SK-N-SH treated with all-trans-retinoic acid at 6 μM for 48 hours (cell line): ENCODE measurements around the gene PTEN.

ENCODE experiments used
- ATAC-seq: fragments of 200-7000 bp; cut with Tn5 transposase; 3 replicates; pipeline ENCODE4 v1.9.1; 2020; ENCODE audit warnings: mild to moderate bottlenecking, moderate library complexity
- BACH2 ChIP-seq: fragments of 250-450 bp; sonication (Bioruptor Pico); IDR thresholded peaks from 2 replicates; pipeline ENCODE4 v1.9.0; 2021; ENCODE audit warnings: mild to moderate bottlenecking, borderline replicate concordance
- CREB5 ChIP-seq: fragments of 250-450 bp; sonication (Bioruptor Pico); IDR thresholded peaks from 2 replicates; pipeline ENCODE4 v1.5.1; 2020; ENCODE audit warnings: low read depth, mild to moderate bottlenecking, moderate library complexity
- CSDC2 ChIP-seq: fragments of 250-450 bp; sonication (Bioruptor Pico); IDR thresholded peaks from 2 replicates; pipeline ENCODE4 v1.5.0; 2020; ENCODE audit warnings: mild to moderate bottlenecking, moderate library complexity
- CSRNP3 ChIP-seq: fragments of 250-450 bp; sonication (Bioruptor Pico); IDR thresholded peaks from 2 replicates; pipeline ENCODE4 v1.5.1; 2021; ENCODE audit warnings: mild to moderate bottlenecking, moderate library complexity
- ESRRG ChIP-seq: fragments of 250-450 bp; sonication (Bioruptor Pico); IDR thresholded peaks from 2 replicates; pipeline ENCODE4 v1.6.1; 2021; ENCODE audit warnings: mild to moderate bottlenecking
- ISL1 ChIP-seq: fragments of 250-450 bp; sonication (Bioruptor Pico); IDR thresholded peaks from 2 replicates; pipeline ENCODE4 v2.1.2; 2022; ENCODE audit warnings: mild to moderate bottlenecking, moderate library complexity
- OSR1 ChIP-seq: fragments of 250-450 bp; sonication (Bioruptor Pico); IDR thresholded peaks from 2 replicates; pipeline ENCODE4 v1.8.0; 2022; ENCODE audit warnings: moderate library complexity, mild to moderate bottlenecking, inconsistent platforms
- PPARA ChIP-seq: fragments of 250-450 bp; sonication (Bioruptor Pico); IDR thresholded peaks from 2 replicates; pipeline ENCODE4 v1.5.0; 2020; ENCODE audit warnings: mild to moderate bottlenecking, borderline replicate concordance
- RARB ChIP-seq: fragments of 250-450 bp; sonication (Bioruptor Pico); IDR thresholded peaks from 2 replicates; pipeline ENCODE4 v1.8.0; 2021; ENCODE audit warnings: mild to moderate bottlenecking, moderate library complexity
- SNAI2 ChIP-seq: fragments of 250-450 bp; sonication (Bioruptor Pico); IDR thresholded peaks from 2 replicates; pipeline ENCODE4 v1.5.0; 2020; ENCODE audit warnings: mild to moderate bottlenecking, moderate library complexity
- TCF4 ChIP-seq: fragments of 250-450 bp; sonication (Bioruptor Pico); IDR thresholded peaks from 2 replicates; pipeline ENCODE4 v1.8.0; 2021; ENCODE audit warnings: mild to moderate bottlenecking, moderate library complexity, borderline replicate concordance
- TOX ChIP-seq: fragments of 250-450 bp; sonication (Bioruptor Pico); IDR thresholded peaks from 2 replicates; pipeline ENCODE4 v1.8.0; 2021; ENCODE audit warnings: mild to moderate bottlenecking, moderate library complexity, borderline replicate concordance
- ZC3H10 ChIP-seq: fragments of 250-450 bp; sonication (Bioruptor Pico); IDR thresholded peaks from 2 replicates; pipeline ENCODE4 v1.5.1; 2021; ENCODE audit warnings: mild to moderate bottlenecking, moderate library complexity
- ZFP3 ChIP-seq: fragments of 250-450 bp; sonication (Bioruptor Pico); IDR thresholded peaks from 2 replicates; pipeline ENCODE4 v1.5.0; 2020; ENCODE audit warnings: mild to moderate bottlenecking, moderate library complexity
- ZFP30 ChIP-seq: fragments of 450-650 bp; formaldehyde crosslinking; IDR thresholded peaks from 2 replicates; pipeline ENCODE4 v1.5.0; 2022; ENCODE audit warnings: mild to moderate bottlenecking, moderate library complexity
- ZNF70 ChIP-seq: fragments of 450-650 bp; formaldehyde crosslinking; IDR thresholded peaks from 2 replicates; pipeline ENCODE4 v1.5.0; 2020; ENCODE audit warnings: mild to moderate bottlenecking, moderate library complexity
- TF ChIP-seq, protein P1 (sequence below): fragments of 250-450 bp; sonication (Bioruptor Pico); IDR thresholded peaks from 2 replicates; pipeline ENCODE4 v1.8.0; 2021; ENCODE audit warnings: low read depth, mild to moderate bottlenecking, moderate library complexity, borderline replicate concordance

The PTEN gene

GRCh38 chr10:87983716-87984115, 120.3 kb downstream of the PTEN start:
- no peak for TF ChIP-seq ISL1 (CRISPR knock-in tag)
- ATAC-seq = no peak

DNA sequence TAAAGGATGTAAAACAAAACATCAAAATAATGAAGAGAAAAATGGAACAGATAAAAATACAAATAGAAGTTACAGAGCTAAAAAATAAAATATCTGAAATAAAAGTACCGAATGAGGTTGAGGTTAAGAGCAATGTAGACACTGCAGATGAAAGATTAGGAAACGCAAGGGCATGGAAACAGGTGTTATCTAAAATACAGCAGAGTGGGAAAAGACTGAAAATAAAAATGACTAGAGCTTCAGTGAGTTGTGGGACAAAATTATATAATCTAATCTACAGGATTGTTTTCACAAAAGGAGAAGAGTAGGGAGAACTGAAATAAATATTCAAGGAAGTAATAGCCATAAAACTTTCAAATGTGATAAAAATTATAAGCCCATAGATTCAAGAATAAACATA, 123.8 kb downstream of the PTEN start:
- ATAC-seq = no peak
- TF ChIP-seq RARB (CRISPR knock-in tag) = no peak
- TF ChIP-seq ISL1 (CRISPR knock-in tag) = no peak
- TF ChIP-seq, protein P1, sequence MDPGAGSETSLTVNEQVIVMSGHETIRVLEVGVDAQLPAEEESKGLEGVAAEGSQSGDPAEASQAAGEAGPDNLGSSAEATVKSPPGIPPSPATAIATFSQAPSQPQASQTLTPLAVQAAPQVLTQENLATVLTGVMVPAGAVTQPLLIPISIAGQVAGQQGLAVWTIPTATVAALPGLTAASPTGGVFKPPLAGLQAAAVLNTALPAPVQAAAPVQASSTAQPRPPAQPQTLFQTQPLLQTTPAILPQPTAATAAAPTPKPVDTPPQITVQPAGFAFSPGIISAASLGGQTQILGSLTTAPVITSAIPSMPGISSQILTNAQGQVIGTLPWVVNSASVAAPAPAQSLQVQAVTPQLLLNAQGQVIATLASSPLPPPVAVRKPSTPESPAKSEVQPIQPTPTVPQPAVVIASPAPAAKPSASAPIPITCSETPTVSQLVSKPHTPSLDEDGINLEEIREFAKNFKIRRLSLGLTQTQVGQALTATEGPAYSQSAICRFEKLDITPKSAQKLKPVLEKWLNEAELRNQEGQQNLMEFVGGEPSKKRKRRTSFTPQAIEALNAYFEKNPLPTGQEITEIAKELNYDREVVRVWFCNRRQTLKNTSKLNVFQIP (CRISPR knock-in tag) = no peak
- TF ChIP-seq CREB5 (CRISPR knock-in tag) = no peak

DNA sequence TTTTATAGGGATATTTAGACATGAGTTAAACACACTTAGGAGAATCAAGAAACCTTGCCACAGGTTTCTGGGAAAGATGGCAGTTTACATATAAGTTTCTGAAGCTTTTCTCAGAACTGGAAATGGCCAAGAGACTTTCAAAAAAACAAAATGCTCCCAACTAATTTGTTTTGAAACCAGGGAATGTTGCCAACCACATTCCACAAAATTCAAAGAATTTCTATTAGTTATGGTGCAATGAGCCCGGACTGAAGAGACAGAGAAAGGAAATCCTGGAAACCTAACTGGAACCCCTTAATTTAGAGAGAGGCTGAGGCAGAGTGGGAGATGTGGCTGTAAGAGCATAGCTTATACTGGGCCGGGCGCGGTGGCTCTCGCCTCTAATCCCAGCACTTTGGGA, 128.5 kb downstream of the PTEN start:
- ATAC-seq = no peak
- no peak for TF ChIP-seq CREB5 (CRISPR knock-in tag)
- no peak for TF ChIP-seq ZC3H10
- TF ChIP-seq ISL1 (CRISPR knock-in tag) = no peak
- TF ChIP-seq, protein P1 (CRISPR knock-in tag) = no peak

DNA sequence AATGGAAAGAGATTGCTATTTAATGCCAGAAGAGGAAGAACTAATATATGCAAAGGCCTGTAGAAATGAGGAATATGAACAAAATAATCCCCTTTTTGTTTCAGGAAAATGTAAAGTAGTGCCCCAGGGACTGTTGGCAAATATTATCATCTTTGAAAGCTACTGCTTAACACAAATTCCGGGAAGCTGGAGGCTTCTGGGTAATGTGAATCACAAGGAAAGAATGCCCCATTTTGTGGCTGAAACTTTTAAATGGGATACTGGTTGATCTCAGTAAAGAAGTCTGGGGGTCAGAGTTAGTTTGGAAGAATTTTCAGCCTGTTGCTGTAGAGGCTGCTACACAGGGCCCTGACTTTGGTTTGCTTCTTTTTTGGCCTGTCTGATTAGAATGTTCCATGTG, 141.0 kb downstream of the PTEN start:
- no peak for TF ChIP-seq ZFP3
- ATAC-seq = no peak

- ATAC-seq = no peak
These were observed 142.8 kb downstream of the PTEN start for GRCh38 chr10:88006261-88006660.

GRCh38 chr10:88008866-88009470, 145.5 kb downstream of the PTEN start:
- no peak for ATAC-seq
- TF ChIP-seq ISL1 (CRISPR knock-in tag) (no peak), ZFP30 (CRISPR knock-in tag) (no peak), CSDC2 (CRISPR knock-in tag) (no peak), CSRNP3 (CRISPR knock-in tag) (no peak), BACH2 (CRISPR knock-in tag) (no peak), CREB5 (CRISPR knock-in tag) (no peak), PPARA (no peak), ESRRG (CRISPR knock-in tag) (no peak), TOX (no peak), RARB (CRISPR knock-in tag) (no peak), SNAI2 (CRISPR knock-in tag) (no peak), TCF4 (CRISPR knock-in tag) (no peak)

More at GRCh38 chr10:88006261-88006660, 142.8 kb downstream of the PTEN start:
- TF ChIP-seq CSRNP3 (CRISPR knock-in tag) (no peak), BACH2 (CRISPR knock-in tag) (no peak), ZNF70 (CRISPR knock-in tag) (no peak), OSR1 (CRISPR knock-in tag) (no peak), CSDC2 (CRISPR knock-in tag) (no peak)
- TF ChIP-seq, protein P1 (CRISPR knock-in tag) = no peak
- TF ChIP-seq, all 23 proteins: peak for 0
